HUDEP-2 (cell line): ENCODE measurements around the gene ZBED5.
A peak's percentile ranks its signal among the peaks of the same experiment; 100 is the strongest.

Experiments used
- DNase-seq, 76 experiments: peaks; one replicate each; lab custom pipeline; 2025; ENCODE audit not compliant: unreplicated experiment in 76 of 76; lab: John Stamatoyannopoulos, UW

ZBED5 gene

GRCh38 chr11:10881892-10882291 is 24.0 kb upstream of the ZBED5 start:
- no peak for DNase-seq

- DNase-seq = peak in 49 of 76 experiments; percentile 4 to 84 (median 60)
Observed at GRCh38 chr11:10878408-10879214, 20.8 kb upstream of the ZBED5 start.

- DNase-seq = no peak
Observed at GRCh38 chr11:10876158-10876557, 18.3 kb upstream of the ZBED5 start.

GRCh38 chr11:10875430-10876021 is 17.7 kb upstream of the ZBED5 start:
- DNase-seq = no peak

- DNase-seq = no peak
Observed at GRCh38 chr11:10872097-10872496, 14.2 kb upstream of the ZBED5 start.

- peak in 1 of 76 experiments; percentile 19 for DNase-seq
Observed at GRCh38 chr11:10868352-10868751, 10.5 kb upstream of the ZBED5 start.

- no peak for DNase-seq
Observed at GRCh38 chr11:10866893-10867331, 9.1 kb upstream of the ZBED5 start.

- no peak for DNase-seq
Observed at GRCh38 chr11:10865837-10866270, 8.0 kb upstream of the ZBED5 start.

- DNase-seq = no peak
Observed at GRCh38 chr11:10864688-10865087, 6.8 kb upstream of the ZBED5 start.

- no peak for DNase-seq
Observed at GRCh38 chr11:10862446-10862845, 4.6 kb upstream of the ZBED5 start.

- DNase-seq = no peak
Observed at GRCh38 chr11:10861799-10862198, 3.9 kb upstream of the ZBED5 start.

GRCh38 chr11:10861047-10861446 is 3.2 kb upstream of the ZBED5 start:
- DNase-seq = no peak

- DNase-seq = peak in 52 of 76 experiments; percentile 4 to 77 (median 42)
Observed at GRCh38 chr11:10858439-10859325, 829 bp upstream of the ZBED5 start.

- DNase-seq = peak in 1 of 76 experiments; percentile 35
Observed at GRCh38 chr11:10857459-10857708, 469 bp downstream of the ZBED5 start.

GRCh38 chr11:10856689-10857458 is 979 bp downstream of the ZBED5 start:
- peak in 13 of 76 experiments; percentile 2 to 27 (median 16) for DNase-seq

- DNase-seq = no peak
Observed at GRCh38 chr11:10855295-10855694, 2.6 kb downstream of the ZBED5 start.

- no peak for DNase-seq
Observed at GRCh38 chr11:10847960-10848860, 9.6 kb downstream of the ZBED5 start.

GRCh38 chr11:10846660-10847059 is 11.2 kb downstream of the ZBED5 start:
- no peak for DNase-seq

GRCh38 chr11:10845589-10845988 is 12.3 kb downstream of the ZBED5 start:
- no peak for DNase-seq

GRCh38 chr11:10844796-10845195 is 13.1 kb downstream of the ZBED5 start:
- DNase-seq = no peak
